Prostate gland (tissue), 2 donors: ENCODE results near the gene TMCO4.

Experiments used
- POLR2A ChIP-seq: fragments of 450-650 bp; IDR thresholded peaks from one replicate; pipeline ENCODE4 v1.6.1; 2016; ENCODE audit warnings: antibody characterized with exemption, mild to moderate bottlenecking
- TF ChIP-seq, protein P1 (sequence below), 4 experiments: fragments of 200-600 bp in 2 of 4; fragments of 450-650 bp in 2 of 4; sonication (generic) in 2 of 4; IDR thresholded peaks; 1 replicate in 3 of 4; 2 replicates in 1 of 4; pipeline ENCODE4 v1.5.1; 2016 to 2019; ENCODE audit warnings: antibody characterized with exemption in 4 of 4, mild to moderate bottlenecking in 2 of 4, moderate library complexity in 2 of 4

GRCh38 chr1:19725606-19726005 is 74.1 kb downstream of the TMCO4 start:
- no peak for TF ChIP-seq POLR2A
- TF ChIP-seq, protein P1, sequence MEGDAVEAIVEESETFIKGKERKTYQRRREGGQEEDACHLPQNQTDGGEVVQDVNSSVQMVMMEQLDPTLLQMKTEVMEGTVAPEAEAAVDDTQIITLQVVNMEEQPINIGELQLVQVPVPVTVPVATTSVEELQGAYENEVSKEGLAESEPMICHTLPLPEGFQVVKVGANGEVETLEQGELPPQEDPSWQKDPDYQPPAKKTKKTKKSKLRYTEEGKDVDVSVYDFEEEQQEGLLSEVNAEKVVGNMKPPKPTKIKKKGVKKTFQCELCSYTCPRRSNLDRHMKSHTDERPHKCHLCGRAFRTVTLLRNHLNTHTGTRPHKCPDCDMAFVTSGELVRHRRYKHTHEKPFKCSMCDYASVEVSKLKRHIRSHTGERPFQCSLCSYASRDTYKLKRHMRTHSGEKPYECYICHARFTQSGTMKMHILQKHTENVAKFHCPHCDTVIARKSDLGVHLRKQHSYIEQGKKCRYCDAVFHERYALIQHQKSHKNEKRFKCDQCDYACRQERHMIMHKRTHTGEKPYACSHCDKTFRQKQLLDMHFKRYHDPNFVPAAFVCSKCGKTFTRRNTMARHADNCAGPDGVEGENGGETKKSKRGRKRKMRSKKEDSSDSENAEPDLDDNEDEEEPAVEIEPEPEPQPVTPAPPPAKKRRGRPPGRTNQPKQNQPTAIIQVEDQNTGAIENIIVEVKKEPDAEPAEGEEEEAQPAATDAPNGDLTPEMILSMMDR (IDR thresholded peaks at IDR 0.05) = no peak
